ENCODE results near the gene MCC. TPM values are rescaled to one million over a fixed set of nuclear protein-coding genes. Genes with fewer than 3 reads are reported as not detected.
A peak's percentile ranks its signal among the peaks of the same experiment; 100 is the strongest.

Gene MCC
- total RNA-seq, 1 experiment from 2014 or later: 7.6 TPM

GRCh38 chr5:113265190-113265589 is 223.1 kb downstream of the MCC start:
- H3K79me2 ChIP-seq (ENCODE audit: insufficient read depth, low read length): peaks cover 5% of the 10 kb centered on the region; the same call in 1 of the 2 replicates
- no CpG with 5 or more reads among the region's 4 CpGs for WGBS (ENCODE audit: extremely low coverage, insufficient read length, low lambda C conversion rate)

More at GRCh38 chr5:113265190-113265589, 223.1 kb downstream of the MCC start:
- H2BK12ac ChIP-seq (ENCODE audit: insufficient read length, low read depth, low read length): no peak overlapping the region
- no peak overlapping the region for H3K4me2 ChIP-seq (ENCODE audit: insufficient read depth, insufficient read length, low read length)
- no peaks in the 10 kb centered on the region for H3K9me3 ChIP-seq (ENCODE audit: control insufficient read depth, low read depth, low read length)
- H2BK20ac ChIP-seq (ENCODE audit: low read depth, low read length, poor library complexity, severe bottlenecking): no peak overlapping the region
- no peaks in the 10 kb centered on the region for H3K23me2 ChIP-seq (ENCODE audit: insufficient read length, low read depth, low read length, poor library complexity, severe bottlenecking)
- H4K8ac ChIP-seq (replicated peaks; ENCODE audit: insufficient read length, low read depth, low read length): no peak overlapping the region
- H3K27me3 ChIP-seq (ENCODE audit: insufficient read depth, low read length): no peaks in the 10 kb centered on the region
- H4K91ac ChIP-seq (ENCODE audit: insufficient read length, low read depth, low read length): no peak overlapping the region
- Mint-ChIP-seq H3K27ac (peak overlapping the region; percentile 9 to 78 (median 52); a peak in 5 of 7 replicates), H3K27me3 (ENCODE audit: low read depth) (no peaks in the 10 kb centered on the region), H3K4me3 (no peak overlapping the region), H3K36me3 (ENCODE audit: insufficient read depth in 1 of 3, low read depth in 3 of 3) (peaks cover 0 to 4% (median 0%) of the 10 kb centered on the region in 3 experiments; a peak in 1 of 7 replicates), H3K9me3 (no peaks in the 10 kb centered on the region), H3K4me1 (peaks cover 49 to 57% of the 10 kb centered on the region in 2 experiments)
- no peak overlapping the region for H3K56ac ChIP-seq (ENCODE audit: insufficient read length, low read depth, low read length)
- H3K14ac ChIP-seq (ENCODE audit: insufficient read depth, low read length): no peak overlapping the region
- no peak for DNase-seq
- no peak overlapping the region for H2BK15ac ChIP-seq (ENCODE audit: low read depth, low read length)
- no peak for TF ChIP-seq CTCF (conservative IDR thresholded peaks at IDR 0.05)
- no peak overlapping the region for H2BK120ac ChIP-seq (ENCODE audit: low read depth, low read length, poor library complexity, severe bottlenecking)
- no peak overlapping the region for H3K4ac ChIP-seq (ENCODE audit: low read depth, low read length)
- H3K79me1 ChIP-seq (ENCODE audit: insufficient read depth, low read depth, low read length, poor library complexity, severe bottlenecking): peaks cover 5% of the 10 kb centered on the region
- H4K5ac ChIP-seq (ENCODE audit: insufficient read length, low read depth, low read length): no peak overlapping the region
- H2AK5ac ChIP-seq (ENCODE audit: insufficient read length, low read length): no peak overlapping the region
- no peak overlapping the region for H2AFZ ChIP-seq (ENCODE audit: low read length)
- H3T11ph ChIP-seq (ENCODE audit: low read length): no peak overlapping the region
- no peak overlapping the region for H3K18ac ChIP-seq (ENCODE audit: insufficient read length, low read depth, low read length)
- no peak overlapping the region for H3K9ac ChIP-seq (ENCODE audit: extremely low read depth, insufficient read length, low read length)
- H3K4me1 ChIP-seq (ENCODE audit: insufficient read depth, low read length): peaks cover 18% of the 10 kb centered on the region
- H3K27ac ChIP-seq (ENCODE audit: insufficient read length, low read depth, low read length): no peak overlapping the region
- H2BK5ac ChIP-seq (ENCODE audit: insufficient read length, low read length): no peak overlapping the region
- no peaks in the 10 kb centered on the region for H4K20me1 ChIP-seq (ENCODE audit: control insufficient read depth, insufficient read depth, insufficient read length)
- no peak overlapping the region for H3K23ac ChIP-seq (ENCODE audit: insufficient read length, low read depth, low read length)

Measured in H9 (cell line).